Stomach smooth muscle (tissue), 2 donors: ENCODE results near the gene TMX1.

Experiments used
- H3K27ac ChIP-seq: one replicate; pipeline ENCODE4 v1.7.0; 2013; ENCODE audit warnings: mild to moderate bottlenecking, low read length, inconsistent platforms
- H3K27me3 ChIP-seq, 2 donors: one replicate each; pipeline ENCODE4 v1.7.0; 2013; ENCODE audit warnings: low read length in 2 of 2; ENCODE audit not compliant: insufficient read depth in 2 of 2, control insufficient read depth in 1 of 2
- H3K36me3 ChIP-seq, 2 donors: one replicate each; pipeline ENCODE4 v1.7.0; 2013; ENCODE audit warnings: low read length in 2 of 2; ENCODE audit not compliant: control insufficient read depth in 2 of 2, insufficient read depth in 2 of 2
- H3K4me1 ChIP-seq: one replicate; pipeline ENCODE4 v1.7.0; 2013; ENCODE audit warnings: low read length; ENCODE audit not compliant: control insufficient read depth, insufficient read depth
- H3K4me3 ChIP-seq, 2 donors: one replicate each; pipeline ENCODE4 v1.7.0; 2013; ENCODE audit warnings: low read length in 2 of 2
- H3K9ac ChIP-seq, 2 donors: one replicate each; pipeline ENCODE4 v1.7.0; 2013; ENCODE audit warnings: low read length in 2 of 2, mild to moderate bottlenecking in 1 of 2
- H3K9me3 ChIP-seq, 2 donors: one replicate each; pipeline ENCODE4 v1.7.0; 2013; ENCODE audit warnings: low read length in 2 of 2; ENCODE audit not compliant: control insufficient read depth in 2 of 2
- donor health status: healthy.
- donor health status: Pancreatic carcinoma.

The TMX1 gene

DNA sequence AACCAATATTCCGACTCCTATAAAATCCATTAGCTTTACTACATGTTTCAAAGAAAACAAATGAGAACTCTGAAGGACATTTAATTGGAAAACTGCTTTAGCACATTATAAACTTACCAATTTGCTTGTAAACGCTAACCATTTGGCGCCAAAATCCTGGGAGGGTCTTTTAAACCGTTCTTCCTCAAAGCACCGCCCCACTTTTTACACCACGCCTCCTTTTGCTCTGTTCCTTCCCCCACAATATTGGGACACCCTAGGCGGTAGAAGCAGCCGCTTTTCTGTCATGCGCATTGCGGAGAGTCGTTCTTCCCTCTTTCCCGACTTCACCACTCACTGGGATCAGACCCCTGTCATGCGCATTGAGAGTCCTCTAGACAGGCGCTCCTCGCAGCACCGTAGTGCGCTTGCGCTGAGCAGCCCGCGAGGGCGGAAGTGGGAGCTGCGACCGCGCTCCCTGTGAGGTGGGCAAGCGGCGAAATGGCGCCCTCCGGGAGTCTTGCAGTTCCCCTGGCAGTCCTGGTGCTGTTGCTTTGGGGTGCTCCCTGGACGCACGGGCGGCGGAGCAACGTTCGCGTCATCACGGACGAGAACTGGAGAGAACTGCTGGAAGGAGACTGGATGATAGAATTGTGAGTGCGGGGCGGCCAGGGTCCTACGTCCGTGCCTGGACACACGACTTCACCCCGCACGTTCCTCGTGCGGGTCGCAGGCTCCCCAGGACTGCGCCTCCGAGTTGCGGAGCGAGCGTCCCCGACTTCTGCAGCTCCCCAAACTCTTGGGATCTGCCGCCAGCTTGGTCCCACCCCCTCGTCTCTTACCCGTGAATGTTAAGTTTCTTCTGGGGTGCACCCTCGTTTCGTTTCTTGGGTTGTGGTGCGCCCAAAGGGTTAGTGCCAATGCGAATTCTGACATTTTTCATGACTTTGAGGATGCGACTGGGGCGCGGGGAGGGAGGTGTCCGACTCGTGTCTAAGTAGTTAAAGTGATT is at the start of gene TMX1:
TSS of gene TMX1 (plus strand) at position 435 of the 991 bp plus-strand sequence. CDS start at position 481, 46 bp downstream.
- Histone ChIP-seq H3K9ac (peak within 1 kb of the TSS; percentile 83 to 90), H3K4me1 (no peaks in the 10 kb centered on the region), H3K4me3 (peak within 1 kb of the TSS; percentile 95 to 96), H3K36me3 (no peaks in the 10 kb centered on the region), H3K9me3 (no peaks in the 10 kb centered on the region), H3K27ac (peak within 1 kb of the TSS; percentile 63), H3K27me3 (no peaks in the 10 kb centered on the region)

DNA sequence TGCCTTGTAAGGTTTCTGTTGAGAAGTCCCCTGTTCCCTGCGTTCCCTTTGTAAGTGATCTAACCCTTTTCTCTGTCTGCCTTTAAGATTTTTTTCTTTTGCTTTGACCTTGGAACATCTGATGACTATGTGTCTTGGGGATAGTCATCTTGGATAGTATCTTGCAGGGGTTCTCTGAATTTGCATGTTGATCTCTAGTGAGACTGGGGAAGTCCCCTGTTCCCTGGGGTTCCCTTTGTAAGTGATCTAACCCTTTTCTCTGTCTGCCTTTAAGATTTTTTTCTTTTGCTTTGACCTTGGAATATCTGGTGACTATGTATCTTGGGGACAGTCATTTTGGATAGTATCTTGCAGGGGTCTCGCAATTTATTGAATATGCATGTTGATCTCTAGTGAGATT is 38.2 kb upstream of the TMX1 start:
- Histone ChIP-seq H3K9me3 (no peaks in the 10 kb centered on the region), H3K9ac (no peak overlapping the region), H3K4me3 (no peak overlapping the region), H3K27me3 (no peaks in the 10 kb centered on the region), H3K4me1 (no peaks in the 10 kb centered on the region), H3K36me3 (no peaks in the 10 kb centered on the region), H3K27ac (no peak overlapping the region)

DNA sequence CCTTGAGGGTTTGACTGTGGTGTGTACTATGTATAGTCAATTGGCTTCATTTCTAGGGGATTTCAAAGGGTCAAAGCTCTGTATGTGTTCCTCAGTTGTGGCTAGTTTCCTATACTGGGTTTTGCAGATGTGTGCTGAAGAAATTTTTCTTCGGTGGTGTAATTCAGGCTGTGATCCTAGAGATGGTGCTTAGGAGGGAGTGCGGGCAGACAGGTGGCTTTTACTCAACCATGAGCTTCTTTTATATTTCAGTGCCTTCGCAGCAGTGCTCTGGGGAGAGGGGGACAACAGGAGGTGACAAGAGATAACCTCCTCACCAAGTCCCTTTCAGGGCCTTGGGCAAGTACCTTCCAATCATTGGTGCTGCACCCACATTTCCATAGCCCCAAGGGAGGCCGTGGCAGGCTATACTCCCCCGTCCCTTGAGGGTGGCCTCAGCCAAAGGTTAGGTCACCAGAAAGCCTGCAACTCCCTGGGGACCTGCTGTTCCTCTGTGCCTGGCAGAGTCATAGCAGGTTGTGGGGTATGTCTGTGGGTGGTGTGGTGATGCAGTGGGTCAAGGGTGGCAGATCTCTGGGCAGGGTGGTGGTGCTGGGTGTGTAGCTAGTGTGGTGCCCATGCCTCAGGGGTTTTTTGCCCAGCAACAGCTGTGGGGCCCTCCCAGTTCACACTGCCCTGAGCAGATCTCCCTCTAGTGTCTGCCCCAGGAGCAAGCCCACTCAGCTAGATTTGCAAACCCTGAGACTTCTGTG is 37.0 kb upstream of the TMX1 start:
- no peak overlapping the region for H3K27ac ChIP-seq
- H3K4me3 ChIP-seq = no peak overlapping the region
- H3K27me3 ChIP-seq = no peaks in the 10 kb centered on the region
- no peaks in the 10 kb centered on the region for H3K9me3 ChIP-seq
- no peaks in the 10 kb centered on the region for H3K36me3 ChIP-seq
- H3K9ac ChIP-seq = no peak overlapping the region
- H3K4me1 ChIP-seq = no peaks in the 10 kb centered on the region

DNA sequence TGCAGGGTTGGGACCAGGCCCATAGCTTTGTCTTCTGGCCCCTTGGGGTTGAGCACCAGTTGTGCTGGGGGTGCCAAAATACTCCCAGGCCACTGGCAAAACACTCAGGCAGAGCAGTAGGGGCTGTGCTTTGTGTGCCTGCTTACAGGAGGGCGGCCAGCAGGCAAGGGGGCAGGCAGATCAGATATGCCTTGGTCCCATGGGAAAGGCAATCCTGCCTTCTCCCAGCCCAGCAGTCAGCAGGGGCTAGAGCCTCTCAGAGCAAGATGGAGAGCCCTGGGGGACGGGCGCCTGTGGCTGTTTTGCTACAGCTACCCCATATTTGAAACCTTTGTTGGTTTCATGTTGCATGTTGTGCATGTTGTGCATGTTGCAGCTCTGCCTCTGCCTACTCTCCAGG is 36.2 kb upstream of the TMX1 start:
- Histone ChIP-seq H3K27ac (no peak overlapping the region), H3K9ac (no peak overlapping the region), H3K4me1 (no peaks in the 10 kb centered on the region), H3K27me3 (no peaks in the 10 kb centered on the region), H3K4me3 (no peak overlapping the region), H3K36me3 (no peaks in the 10 kb centered on the region), H3K9me3 (no peaks in the 10 kb centered on the region)

DNA sequence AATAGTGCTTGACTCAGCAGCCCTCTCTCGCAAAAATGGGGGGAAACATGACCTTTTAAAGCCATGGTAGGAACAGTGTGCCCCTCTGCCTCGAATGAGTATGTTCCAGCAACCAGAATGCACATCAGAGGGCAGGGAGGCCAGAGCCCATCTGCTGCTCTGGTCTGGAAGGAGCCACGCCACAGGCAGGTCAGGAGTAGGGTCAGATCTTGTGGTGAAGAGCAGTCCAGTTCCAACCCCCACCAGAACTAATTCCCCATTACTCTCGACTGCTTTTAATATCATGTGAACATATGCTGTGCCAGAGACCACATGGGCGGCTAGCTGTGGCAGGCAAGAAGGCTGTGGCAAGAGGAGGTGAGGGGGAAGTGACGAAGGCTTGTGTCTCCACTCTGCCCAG is 34.6 kb upstream of the TMX1 start:
- Histone ChIP-seq H3K27ac (no peak overlapping the region), H3K9me3 (no peaks in the 10 kb centered on the region), H3K4me3 (no peak overlapping the region), H3K27me3 (no peaks in the 10 kb centered on the region), H3K9ac (no peak overlapping the region), H3K4me1 (no peaks in the 10 kb centered on the region), H3K36me3 (no peaks in the 10 kb centered on the region)

DNA sequence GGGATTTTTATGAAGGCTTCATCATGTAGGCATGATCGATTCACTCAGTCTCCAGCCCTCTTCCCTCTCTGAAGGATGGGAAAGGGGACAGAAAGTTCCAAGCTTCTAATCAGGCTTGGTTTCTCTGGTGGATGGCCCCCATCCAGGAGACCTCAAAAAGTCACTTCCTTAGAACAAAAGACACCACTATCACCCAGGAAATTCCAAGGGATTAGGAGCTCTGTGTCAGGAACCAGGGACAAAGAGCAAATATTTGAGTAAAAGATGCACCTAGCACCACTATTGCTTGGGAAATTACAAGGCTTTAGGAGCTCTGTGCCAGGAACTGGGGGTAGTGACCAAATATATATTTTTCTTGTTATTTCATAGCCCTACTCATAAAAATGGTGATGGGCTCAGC is 33.6 kb upstream of the TMX1 start:
- H3K9me3 ChIP-seq = no peaks in the 10 kb centered on the region
- no peak overlapping the region for H3K4me3 ChIP-seq
- H3K4me1 ChIP-seq = no peaks in the 10 kb centered on the region
- H3K27me3 ChIP-seq = no peaks in the 10 kb centered on the region
- H3K36me3 ChIP-seq = no peaks in the 10 kb centered on the region
- H3K9ac ChIP-seq = no peak overlapping the region
- H3K27ac ChIP-seq = no peak overlapping the region

- Histone ChIP-seq H3K4me1 (no peaks in the 10 kb centered on the region), H3K9ac (no peak overlapping the region), H3K9me3 (no peaks in the 10 kb centered on the region), H3K27me3 (no peaks in the 10 kb centered on the region), H3K27ac (no peak overlapping the region), H3K4me3 (no peak overlapping the region), H3K36me3 (no peaks in the 10 kb centered on the region)
Observed at GRCh38 chr14:51207621-51208020, 32.4 kb upstream of the TMX1 start.

GRCh38 chr14:51208982-51209381 is 31.1 kb upstream of the TMX1 start:
- Histone ChIP-seq H3K27ac (no peak overlapping the region), H3K36me3 (no peaks in the 10 kb centered on the region), H3K27me3 (no peaks in the 10 kb centered on the region), H3K4me3 (no peak overlapping the region), H3K4me1 (no peaks in the 10 kb centered on the region), H3K9me3 (no peaks in the 10 kb centered on the region), H3K9ac (no peak overlapping the region)

DNA sequence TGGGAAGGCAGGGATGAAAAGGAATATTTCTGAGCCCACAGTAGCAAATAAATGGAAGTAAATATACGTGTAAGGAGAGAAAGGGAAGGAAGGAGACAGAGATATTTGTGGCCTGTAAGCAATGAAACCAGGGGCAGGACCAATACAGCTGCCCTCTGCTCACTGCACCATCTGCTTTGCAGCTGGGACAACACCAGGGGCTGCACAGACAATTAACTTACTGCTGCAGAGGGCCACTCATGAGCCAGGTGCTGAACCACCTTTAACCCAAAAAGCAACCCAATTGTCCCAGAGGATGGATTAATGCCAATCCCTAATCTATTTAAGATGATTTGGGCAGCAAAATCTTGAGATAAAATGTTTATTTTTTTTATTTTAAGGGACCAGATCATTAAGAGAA is 30.6 kb upstream of the TMX1 start:
- Histone ChIP-seq H3K9me3 (no peaks in the 10 kb centered on the region), H3K36me3 (no peaks in the 10 kb centered on the region), H3K27ac (no peak overlapping the region), H3K27me3 (no peaks in the 10 kb centered on the region), H3K9ac (no peak overlapping the region), H3K4me1 (no peaks in the 10 kb centered on the region), H3K4me3 (no peak overlapping the region)

DNA sequence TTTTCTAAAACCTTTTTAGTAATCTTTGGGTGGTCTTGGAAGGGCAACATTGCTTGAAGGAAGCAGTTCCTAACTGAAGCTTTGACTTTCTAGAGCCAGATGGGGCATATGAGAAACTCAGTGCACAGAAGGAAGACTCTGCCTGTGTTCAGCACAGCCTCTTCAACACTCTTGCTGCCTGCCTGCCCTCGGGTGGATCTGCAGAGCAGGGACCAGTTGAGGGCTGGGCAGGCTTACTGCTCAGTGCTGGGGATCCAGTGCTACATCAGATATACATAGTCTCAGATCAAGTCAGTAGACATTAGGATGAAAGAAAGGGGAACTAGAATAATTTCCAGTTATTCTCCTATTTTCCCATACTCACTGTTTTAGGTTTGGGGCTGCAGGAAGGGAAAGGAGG is 29.5 kb upstream of the TMX1 start:
- Histone ChIP-seq H3K9ac (no peak overlapping the region), H3K27me3 (no peaks in the 10 kb centered on the region), H3K4me1 (no peaks in the 10 kb centered on the region), H3K36me3 (no peaks in the 10 kb centered on the region), H3K4me3 (no peak overlapping the region), H3K9me3 (no peaks in the 10 kb centered on the region), H3K27ac (no peak overlapping the region)

DNA sequence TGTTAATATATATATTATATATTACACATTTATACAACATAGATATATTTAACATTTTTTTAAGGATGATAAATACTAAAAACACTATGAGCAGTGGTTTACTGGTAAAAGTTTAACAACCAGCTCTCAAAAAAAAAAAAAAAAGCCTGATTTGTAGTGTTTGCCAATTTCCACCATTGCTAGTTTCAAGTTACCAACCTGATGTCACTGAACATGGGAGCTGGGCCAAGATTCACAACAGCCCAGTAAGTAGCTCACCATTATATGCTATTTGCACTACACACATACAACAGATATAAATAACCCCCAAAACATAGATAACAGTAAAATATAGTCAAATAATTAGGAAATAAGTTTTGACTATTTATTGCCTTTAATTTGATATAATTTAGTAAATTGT is 28.9 kb upstream of the TMX1 start:
- H3K36me3 ChIP-seq = no peaks in the 10 kb centered on the region
- no peak overlapping the region for H3K27ac ChIP-seq
- no peaks in the 10 kb centered on the region for H3K9me3 ChIP-seq
- no peak overlapping the region for H3K9ac ChIP-seq
- H3K4me1 ChIP-seq = no peaks in the 10 kb centered on the region
- no peak overlapping the region for H3K4me3 ChIP-seq
- H3K27me3 ChIP-seq = no peaks in the 10 kb centered on the region
